GM12873 (cell line): ENCODE measurements around the gene TGM2.

Experiments used
- TF ChIP-seq, protein P1 (sequence below): IDR thresholded peaks from 2 replicates; pipeline ENCODE4 v1.5.1; 2012; ENCODE audit warnings: low read depth, mild to moderate bottlenecking, moderate library complexity, low read length, control low read depth; ENCODE audit not compliant: insufficient read depth; ENCODE audit errors: missing control alignments

The TGM2 gene

DNA sequence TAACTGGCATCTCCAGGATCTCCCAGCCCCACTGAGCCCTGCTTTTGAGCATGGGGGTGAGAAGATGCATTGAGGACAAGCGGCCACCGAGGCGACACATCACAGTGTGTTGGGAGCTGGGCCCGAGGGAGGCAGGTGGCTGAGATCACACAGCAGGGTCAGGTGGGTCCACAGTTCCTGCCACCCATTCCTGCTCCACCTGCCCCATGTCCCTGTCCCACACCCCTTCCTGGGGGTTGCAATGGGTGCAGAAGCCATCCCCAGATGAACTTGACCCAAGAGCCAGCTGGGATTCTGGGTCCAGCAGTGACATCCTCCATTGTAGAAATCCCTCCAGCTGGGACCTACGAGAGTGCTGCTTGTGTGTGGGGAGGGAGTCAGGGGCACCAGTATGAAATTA is 1.0 kb downstream of the TGM2 start:
- TF ChIP-seq, protein P1, sequence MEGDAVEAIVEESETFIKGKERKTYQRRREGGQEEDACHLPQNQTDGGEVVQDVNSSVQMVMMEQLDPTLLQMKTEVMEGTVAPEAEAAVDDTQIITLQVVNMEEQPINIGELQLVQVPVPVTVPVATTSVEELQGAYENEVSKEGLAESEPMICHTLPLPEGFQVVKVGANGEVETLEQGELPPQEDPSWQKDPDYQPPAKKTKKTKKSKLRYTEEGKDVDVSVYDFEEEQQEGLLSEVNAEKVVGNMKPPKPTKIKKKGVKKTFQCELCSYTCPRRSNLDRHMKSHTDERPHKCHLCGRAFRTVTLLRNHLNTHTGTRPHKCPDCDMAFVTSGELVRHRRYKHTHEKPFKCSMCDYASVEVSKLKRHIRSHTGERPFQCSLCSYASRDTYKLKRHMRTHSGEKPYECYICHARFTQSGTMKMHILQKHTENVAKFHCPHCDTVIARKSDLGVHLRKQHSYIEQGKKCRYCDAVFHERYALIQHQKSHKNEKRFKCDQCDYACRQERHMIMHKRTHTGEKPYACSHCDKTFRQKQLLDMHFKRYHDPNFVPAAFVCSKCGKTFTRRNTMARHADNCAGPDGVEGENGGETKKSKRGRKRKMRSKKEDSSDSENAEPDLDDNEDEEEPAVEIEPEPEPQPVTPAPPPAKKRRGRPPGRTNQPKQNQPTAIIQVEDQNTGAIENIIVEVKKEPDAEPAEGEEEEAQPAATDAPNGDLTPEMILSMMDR, result no peak

DNA sequence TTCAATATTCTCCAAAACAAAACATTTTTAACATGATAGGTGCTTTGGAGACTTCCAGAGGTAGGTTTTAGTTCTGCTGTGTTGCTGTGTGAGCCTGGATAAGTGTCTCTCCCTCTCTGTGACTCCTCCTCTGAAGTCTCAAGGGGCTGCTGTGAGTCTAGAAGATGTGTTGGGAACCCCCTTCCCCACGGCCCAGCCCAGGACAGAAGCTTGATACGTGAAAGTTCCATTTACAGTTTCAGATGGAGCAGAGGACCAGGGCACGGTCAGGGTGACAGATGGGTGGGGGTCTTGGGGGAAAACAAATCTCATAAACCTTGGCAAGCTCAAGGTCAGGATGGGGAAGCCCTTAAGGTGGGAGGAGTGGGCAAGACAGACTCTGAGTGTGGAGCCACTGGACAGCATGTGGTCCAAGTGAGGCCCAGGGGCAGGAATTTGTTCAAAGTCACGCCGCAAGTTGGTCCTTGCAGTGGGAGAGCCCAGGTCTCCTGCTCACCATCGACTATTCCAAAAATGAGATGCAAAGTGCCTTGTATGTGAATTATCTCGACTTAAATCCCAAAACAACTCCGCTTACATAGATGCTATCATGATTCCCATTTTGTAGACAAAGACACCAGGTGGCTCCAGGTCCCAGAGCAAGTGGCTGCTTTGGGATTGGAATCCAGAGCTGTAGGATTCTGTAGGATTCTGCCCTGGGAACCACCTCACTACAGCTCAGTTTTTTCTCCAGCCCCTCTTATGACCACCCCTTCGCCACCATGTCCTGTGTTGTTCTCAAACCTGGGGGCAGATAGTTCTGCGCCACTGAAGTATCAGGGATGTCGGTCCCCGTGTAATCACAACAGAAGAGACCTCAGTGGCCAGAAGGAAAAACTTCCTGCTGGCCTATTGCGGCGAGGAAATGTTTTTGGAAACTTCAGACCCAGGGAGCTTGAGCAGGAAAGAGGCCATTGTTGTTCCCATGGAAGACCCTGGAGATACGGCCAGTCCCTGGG is 1.9 kb downstream of the TGM2 start:
- TF ChIP-seq, protein P1, result no peak

DNA sequence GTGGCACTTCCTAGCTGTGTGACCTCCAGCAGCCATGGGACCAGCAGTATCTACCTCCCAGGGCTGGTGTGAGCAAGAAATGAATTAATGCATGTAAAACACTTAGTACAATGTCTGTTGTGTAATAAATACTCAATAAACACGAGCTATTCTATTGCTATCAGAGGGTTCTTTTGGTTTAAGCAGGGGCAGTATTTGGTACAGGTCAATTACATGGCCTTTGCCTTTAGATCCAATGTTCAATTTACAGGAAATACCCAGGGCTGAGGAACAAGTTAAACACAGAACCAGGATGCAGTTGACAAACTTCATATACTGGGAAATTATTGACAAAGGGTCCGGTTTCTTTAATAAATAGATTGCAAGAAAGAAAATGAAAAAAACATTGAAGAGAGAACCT is 2.9 kb downstream of the TGM2 start:
- TF ChIP-seq, protein P1, result no peak

DNA sequence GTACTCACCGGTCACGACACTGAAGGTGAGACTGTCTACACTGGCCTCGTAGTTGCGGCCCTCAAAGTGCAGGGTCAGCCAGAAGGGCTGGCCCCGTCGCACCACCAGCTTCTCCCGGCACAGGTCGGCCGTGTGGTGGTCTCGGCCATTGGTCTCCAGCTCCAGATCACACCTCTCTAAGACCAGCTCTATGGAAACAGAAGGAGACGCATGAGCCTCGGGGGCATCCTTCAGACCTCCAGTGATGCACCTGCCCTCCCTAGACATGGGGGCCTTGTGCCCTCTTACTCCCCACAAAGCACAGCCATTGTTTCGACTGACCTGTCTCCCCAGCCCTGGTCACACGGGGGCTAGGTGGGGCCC is 3.7 kb downstream of the TGM2 start:
- TF ChIP-seq, protein P1, result no peak

DNA sequence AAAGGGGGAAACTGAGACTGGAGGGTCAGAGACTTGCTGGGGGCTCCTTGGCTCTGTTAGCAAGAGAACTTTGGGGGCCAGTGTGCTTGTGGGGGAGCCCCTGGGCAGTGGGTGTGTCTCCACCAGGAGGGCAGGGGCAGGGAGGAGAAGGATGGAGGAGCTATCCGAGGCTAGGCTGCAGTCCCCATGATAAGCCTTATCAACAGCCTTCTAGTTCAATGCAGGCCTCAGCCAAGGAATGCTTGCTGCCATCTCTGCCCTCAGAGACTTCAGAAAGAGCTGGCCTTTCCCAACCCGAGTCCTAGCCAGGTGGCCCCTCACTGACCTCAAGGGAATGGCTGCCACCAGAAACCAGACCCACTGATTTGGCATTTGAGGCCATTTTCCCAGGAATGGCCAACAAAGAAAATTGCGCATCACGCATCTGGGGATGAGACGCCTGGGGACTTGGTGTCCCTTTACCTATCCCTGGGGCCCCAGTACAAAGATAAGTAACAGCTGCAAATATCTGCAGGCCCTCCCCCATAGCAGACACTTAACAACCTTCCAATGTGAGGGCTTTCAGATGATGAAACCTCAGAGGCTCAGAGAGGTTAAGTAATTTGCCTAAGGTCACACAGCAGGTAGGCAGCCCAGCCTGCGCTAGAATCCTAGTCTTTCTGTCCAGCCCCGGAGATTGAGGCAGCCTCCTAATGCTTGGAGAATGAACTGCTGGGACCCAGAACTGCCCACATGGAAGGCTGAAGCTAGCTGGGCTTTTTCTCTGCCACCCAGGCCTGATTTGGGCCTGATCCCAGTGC is 4.9 kb downstream of the TGM2 start:
- TF ChIP-seq, protein P1, result no peak

DNA sequence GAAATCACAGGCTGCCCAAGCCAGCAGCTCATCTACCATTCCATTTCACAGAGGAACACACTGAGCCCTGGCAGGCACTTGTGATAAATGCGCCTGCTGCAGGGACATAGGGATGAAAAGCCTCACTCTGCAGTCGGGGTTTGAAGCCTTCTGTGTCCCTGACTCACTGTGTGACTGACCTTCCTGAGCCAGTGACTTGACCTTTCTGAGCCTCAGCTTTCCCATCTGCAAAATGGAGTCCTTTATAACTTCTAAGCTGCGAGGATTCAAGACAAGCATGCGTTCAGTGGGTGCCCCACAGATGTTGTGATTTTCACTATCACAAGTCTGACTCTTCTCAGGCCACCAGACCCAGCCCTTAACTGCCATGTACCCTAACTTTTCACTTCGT is 5.5 kb downstream of the TGM2 start:
- TF ChIP-seq, protein P1, result no peak

DNA sequence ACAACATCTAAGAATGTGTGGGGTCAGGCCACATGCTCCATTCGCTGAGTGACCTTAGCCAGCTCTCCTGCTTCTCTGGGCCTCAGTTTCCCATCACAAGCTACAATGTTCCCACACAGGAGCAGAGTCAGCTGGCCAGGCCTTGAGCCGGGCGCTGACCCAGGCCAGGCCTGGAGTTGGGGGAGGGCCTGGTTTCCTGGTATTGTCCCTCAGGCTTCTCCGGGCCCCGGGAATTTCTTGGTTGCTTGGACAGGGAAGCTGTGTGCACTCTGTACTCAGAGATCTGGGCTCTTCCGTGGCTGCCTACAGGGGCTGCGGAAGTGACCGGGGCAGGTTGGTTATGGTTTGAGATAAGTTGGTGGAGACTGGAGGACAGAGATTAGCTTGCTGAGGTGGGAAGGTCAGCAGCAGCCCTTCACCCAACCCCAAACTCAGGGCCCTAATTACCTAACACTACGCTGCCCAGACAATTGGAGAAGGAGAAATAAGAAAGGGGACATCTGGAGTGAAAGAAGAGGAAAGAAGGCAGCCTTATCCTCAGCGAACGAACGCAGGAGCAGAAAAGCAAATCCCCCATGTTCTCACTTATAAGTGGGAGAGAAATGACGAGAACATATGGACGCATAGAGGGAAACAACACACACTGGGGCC is 6.2 kb downstream of the TGM2 start:
- TF ChIP-seq, protein P1, result no peak
